GM12801 (cell line): Measurements from ENCODE around the gene UNC119B.

Experiments
- TF ChIP-seq, protein P1 (sequence below): IDR thresholded peaks from one replicate; pipeline ENCODE4 v1.5.1; 2011; ENCODE audit warnings: control low read depth; ENCODE audit not compliant: insufficient read length; ENCODE audit errors: extremely low read depth

UNC119B gene

GRCh38 chr12:120700886-120701285 is 9.4 kb upstream of the UNC119B start:
- TF ChIP-seq, protein P1, sequence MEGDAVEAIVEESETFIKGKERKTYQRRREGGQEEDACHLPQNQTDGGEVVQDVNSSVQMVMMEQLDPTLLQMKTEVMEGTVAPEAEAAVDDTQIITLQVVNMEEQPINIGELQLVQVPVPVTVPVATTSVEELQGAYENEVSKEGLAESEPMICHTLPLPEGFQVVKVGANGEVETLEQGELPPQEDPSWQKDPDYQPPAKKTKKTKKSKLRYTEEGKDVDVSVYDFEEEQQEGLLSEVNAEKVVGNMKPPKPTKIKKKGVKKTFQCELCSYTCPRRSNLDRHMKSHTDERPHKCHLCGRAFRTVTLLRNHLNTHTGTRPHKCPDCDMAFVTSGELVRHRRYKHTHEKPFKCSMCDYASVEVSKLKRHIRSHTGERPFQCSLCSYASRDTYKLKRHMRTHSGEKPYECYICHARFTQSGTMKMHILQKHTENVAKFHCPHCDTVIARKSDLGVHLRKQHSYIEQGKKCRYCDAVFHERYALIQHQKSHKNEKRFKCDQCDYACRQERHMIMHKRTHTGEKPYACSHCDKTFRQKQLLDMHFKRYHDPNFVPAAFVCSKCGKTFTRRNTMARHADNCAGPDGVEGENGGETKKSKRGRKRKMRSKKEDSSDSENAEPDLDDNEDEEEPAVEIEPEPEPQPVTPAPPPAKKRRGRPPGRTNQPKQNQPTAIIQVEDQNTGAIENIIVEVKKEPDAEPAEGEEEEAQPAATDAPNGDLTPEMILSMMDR = no peak

DNA sequence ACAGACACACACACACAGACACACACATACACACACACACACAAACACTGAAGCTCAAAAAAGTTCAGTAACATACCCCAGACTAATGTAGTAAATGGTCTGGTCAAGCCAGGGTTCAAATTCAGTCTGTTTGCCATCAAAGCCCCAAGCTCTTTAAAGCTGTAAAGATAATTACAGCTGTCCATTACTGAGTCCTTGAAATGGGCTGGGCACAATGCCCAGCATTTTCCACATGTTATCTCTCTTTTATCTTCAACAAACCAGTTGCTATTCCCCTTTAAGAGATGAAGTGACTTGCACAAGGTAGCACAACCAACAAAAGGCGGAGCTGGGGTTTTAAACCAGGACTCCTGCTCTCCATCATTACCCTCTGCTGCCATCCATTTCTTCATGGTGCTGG is 7.6 kb upstream of the UNC119B start:
- TF ChIP-seq, protein P1 = no peak

DNA sequence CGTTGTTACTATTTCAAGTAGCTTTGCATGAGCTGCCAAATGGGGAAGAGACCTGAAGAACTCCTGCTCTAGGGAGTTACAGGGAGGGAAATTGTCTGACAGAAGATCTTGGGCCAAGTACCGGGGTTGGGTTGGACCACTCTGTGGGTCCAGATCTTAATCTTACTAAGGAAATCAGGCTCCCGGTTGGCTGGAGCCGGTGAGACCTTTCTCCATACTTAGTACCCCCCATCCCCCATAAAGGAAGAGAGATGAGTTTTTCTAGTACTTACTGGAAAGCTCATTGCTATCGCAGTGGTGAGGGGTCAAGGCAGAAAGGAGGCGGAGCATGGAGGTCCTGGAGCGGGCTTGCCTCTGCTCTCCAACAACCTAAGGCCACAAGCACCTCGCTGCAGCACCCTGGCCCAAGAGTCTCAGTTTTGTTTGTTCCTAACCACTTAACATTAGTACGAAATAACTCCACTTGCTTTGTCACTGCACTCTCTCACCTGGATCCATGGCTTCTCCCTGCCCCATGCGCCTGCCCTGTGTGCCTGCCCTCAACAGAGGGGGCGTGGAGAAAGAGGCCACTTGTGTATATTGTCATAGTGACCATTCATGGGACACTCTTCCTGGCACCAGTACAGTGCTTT is 6.8 kb upstream of the UNC119B start:
- TF ChIP-seq, protein P1 = no peak

- TF ChIP-seq, protein P1 = no peak
Measured at GRCh38 chr12:120705618-120706017, 4.6 kb upstream of the UNC119B start.

- TF ChIP-seq, protein P1 = no peak
Measured at GRCh38 chr12:120706029-120706428, 4.2 kb upstream of the UNC119B start.

GRCh38 chr12:120708651-120709050 is 1.6 kb upstream of the UNC119B start:
- TF ChIP-seq, protein P1 = no peak

GRCh38 chr12:120710805-120711296 is 593 bp downstream of the UNC119B start:
- TF ChIP-seq, protein P1 = no peak
